AG08396 (cell line): ENCODE results near the gene TNIK.
A peak's percentile ranks its signal among the peaks of the same experiment; 100 is the strongest.
"Not testable (repeated sequence)": the region's sequence is repeated elsewhere in the genome, so short reads cannot be mapped to it uniquely, and the experiment has no call there.

Experiments
- DNase-seq: peaks from one replicate; pipeline ENCODE4 v3.0.0; 2012; ENCODE audit warnings: low spot score, mixed read lengths

The TNIK gene

GRCh38 chr3:171126478-171127209 lies 333.6 kb downstream of the TNIK start:
- no peak for DNase-seq

- DNase-seq: no peak
These were observed 335.2 kb downstream of the TNIK start for GRCh38 chr3:171125010-171125409.

GRCh38 chr3:171123915-171124314 lies 336.3 kb downstream of the TNIK start:
- DNase-seq: no peak

GRCh38 chr3:171122861-171123260 lies 337.3 kb downstream of the TNIK start:
- no peak for DNase-seq

GRCh38 chr3:171122240-171122639 lies 338.0 kb downstream of the TNIK start:
- no peak for DNase-seq

GRCh38 chr3:171121801-171122200 lies 338.4 kb downstream of the TNIK start:
- DNase-seq: no peak

GRCh38 chr3:171119402-171119801 lies 340.8 kb downstream of the TNIK start:
- not testable (repeated sequence) for DNase-seq

- not testable (repeated sequence) for DNase-seq
These were observed 341.2 kb downstream of the TNIK start for GRCh38 chr3:171118993-171119392.

GRCh38 chr3:171116824-171117395 lies 343.3 kb downstream of the TNIK start:
- no peak for DNase-seq

- DNase-seq: no peak
These were observed 343.8 kb downstream of the TNIK start for GRCh38 chr3:171116365-171116764.

GRCh38 chr3:171115667-171116066 lies 344.5 kb downstream of the TNIK start:
- DNase-seq: no peak

GRCh38 chr3:171113716-171114115 lies 346.5 kb downstream of the TNIK start:
- DNase-seq: no peak

- no peak for DNase-seq
These were observed 349.5 kb downstream of the TNIK start for GRCh38 chr3:171110715-171111114.

- DNase-seq: no peak
These were observed 352.1 kb downstream of the TNIK start for GRCh38 chr3:171108066-171108465.

- no peak for DNase-seq
These were observed 357.0 kb downstream of the TNIK start for GRCh38 chr3:171103185-171103584.

- peak; percentile 56 for DNase-seq
These were observed 358.1 kb downstream of the TNIK start for GRCh38 chr3:171101982-171102641.

- DNase-seq: no peak
These were observed 360.3 kb downstream of the TNIK start for GRCh38 chr3:171099911-171100310.

- no peak for DNase-seq
These were observed 365.1 kb downstream of the TNIK start for GRCh38 chr3:171095063-171095462.

GRCh38 chr3:171094411-171094810 lies 365.8 kb downstream of the TNIK start:
- no peak for DNase-seq

GRCh38 chr3:171093462-171093861 lies 366.7 kb downstream of the TNIK start:
- no peak for DNase-seq

- no peak for DNase-seq
These were observed 367.7 kb downstream of the TNIK start for GRCh38 chr3:171092467-171092911.

- no peak for DNase-seq
These were observed 369.9 kb downstream of the TNIK start for GRCh38 chr3:171090321-171090720.
